Measurements from ENCODE around the gene POP7.
A peak's percentile ranks its signal among the peaks of the same experiment; 100 is the strongest.
"Not testable (repeated sequence)": the region's sequence is repeated elsewhere in the genome, so short reads cannot be mapped to it uniquely, and the experiment has no call there.

POP7 gene

GRCh38 chr7:100693312-100694097 lies 12.4 kb upstream of the POP7 start:
- DNase-seq, result no peak

DNA sequence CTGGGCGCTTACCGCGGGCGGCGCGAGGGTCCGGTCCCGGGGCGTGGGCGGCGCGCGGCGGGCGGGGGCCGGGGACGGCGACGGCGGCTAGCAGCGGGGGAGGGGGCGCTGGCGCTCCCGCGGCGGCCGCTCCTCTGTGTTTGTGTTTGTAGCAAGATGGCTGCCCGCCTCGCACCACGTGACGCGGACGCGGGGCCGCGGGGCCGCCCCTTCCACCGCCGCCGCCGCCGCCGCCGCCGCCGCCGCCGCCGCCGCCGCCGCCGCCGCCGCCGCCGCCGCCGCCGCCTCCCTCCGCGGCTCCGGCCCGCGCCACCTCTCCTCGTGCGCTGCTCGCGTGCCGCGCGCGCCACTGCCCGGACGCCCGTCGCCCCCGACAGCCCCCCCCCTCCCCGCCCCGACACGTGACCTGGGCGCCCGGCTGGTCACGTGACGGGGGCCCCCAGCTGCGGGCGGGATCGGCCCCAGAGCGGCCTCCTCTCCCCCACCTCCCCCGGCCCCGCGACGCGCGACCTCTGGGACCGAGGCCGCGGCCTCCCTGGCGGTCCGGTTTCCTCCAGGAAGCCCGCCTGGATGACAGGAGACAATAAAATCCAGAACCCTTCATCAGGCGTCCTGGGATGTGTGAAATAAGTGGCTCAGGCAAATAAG lies 11.7 kb upstream of the POP7 start, which contains the start of gene GIGYF1:
Gene GIGYF1, minus strand, starts transcription at position 153 of the 648 bp plus-strand sequence. CDS start 6,012 bp downstream, outside the sequence.
- DNase-seq, result peak; percentile 13

DNA sequence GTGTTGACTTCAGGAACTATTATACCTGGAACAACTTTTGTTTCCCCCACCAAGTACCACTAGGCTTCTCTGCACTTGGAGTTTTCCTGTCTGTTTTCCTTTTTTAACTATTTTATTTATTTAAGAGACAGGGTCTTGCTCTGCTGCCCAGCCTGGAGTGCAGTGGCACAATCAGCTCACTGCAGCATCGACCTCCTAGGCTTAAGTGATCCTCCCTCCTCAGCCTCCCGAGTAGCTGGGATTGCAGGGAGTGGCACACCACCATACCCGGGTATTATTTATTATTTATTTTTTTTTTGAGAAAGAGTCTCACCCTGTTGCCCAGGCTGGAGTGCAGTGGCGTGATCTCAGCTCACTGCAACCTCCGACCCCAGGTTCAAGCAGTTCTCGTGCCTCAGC lies 9.8 kb upstream of the POP7 start:
- no peak for DNase-seq

GRCh38 chr7:100699018-100699417 lies 6.9 kb upstream of the POP7 start:
- DNase-seq, result no peak

GRCh38 chr7:100701089-100701488 lies 4.8 kb upstream of the POP7 start:
- not testable (repeated sequence) for DNase-seq

DNA sequence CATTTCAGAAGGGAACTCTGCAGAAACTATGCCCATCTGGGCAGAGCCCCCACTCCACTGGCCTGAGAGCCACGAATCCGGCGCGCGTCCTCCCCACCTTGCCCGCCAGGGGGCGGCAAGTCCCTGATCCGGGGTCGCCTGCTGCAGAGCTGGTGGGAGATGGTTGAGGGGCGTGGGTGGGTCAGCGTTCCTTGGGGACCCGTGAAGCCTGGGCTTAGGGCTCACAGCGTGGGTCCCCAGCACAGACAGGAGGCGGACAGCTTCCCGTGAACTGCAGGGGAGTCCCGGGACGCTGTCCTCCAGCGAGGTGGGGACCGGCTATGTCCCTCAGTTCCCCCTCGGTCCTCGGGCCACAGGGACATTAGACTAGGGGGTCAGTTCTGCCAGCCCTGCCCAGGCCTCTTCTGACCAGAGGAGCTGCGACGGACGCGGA lies 585 bp upstream of the POP7 start:
- no peak for DNase-seq

- DNase-seq, result no peak
Measured at GRCh38 chr7:100706672-100707311, 871 bp downstream of the POP7 start.

- no peak for DNase-seq
Measured at GRCh38 chr7:100708395-100708794, 2.5 kb downstream of the POP7 start.

DNA sequence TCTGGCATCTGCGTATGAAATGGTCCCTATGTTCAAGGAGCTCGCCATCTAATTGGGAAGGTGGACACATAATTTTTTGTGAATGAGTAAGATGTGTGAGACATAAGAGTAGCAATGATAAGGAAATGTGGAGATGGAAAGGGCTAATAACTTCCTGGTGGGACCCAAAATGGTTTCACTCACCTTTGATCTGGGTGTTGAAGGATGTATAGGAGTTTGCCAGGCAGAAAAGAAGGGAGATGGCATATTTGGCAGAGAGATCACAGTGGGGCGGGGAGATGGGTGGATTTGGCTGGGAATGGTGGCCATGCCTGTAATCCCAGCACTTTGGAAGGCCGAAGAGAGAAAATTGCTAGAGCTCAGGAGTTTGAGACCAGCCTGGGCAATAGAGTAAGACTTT lies 4.5 kb downstream of the POP7 start:
- DNase-seq, result no peak

GRCh38 chr7:100711369-100711768 lies 5.4 kb downstream of the POP7 start:
- no peak for DNase-seq

DNA sequence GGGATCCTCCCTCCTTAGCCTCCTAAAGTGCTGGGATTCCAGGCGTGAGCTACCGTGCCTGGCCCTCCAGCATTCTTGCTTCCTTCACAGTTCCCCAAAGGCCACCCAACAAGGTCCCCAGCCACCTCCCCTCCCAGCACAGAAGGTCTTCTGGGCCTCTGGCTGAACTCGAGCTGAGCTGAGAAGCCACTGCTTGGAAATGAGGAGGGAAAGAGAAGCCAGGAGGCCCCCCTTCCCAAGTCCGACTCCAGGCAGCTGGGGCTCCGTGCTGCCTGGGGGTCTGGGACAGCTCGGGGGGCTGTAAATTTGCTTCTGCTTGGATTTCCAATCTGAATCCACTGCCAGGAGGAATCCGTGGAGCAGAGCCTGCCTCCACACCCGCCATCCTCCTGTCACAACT lies 8.8 kb downstream of the POP7 start:
- no peak for DNase-seq

DNA sequence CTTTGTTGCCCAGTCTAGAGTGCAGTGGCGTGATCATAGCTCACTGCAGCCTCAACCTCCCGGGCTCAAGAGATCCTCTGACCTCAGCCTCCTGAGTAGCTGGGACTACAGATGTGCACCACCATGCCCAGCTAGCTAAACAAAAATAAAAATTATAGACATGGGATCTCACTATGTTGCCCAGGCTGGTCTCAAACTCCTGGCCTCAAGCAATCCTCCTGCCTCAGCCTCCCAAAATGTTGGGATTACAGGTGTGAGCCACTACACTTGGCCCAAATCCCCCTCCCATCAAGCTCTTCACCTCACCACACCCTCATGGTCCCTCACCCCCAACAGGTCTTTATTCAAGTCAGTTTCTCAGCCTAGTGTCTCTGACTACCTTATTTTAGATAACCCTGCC lies 11.2 kb downstream of the POP7 start:
- not testable (repeated sequence) for DNase-seq

- DNase-seq, result no peak
Measured at GRCh38 chr7:100719523-100720278, 13.8 kb downstream of the POP7 start.

GRCh38 chr7:100720279-100720670 lies 14.4 kb downstream of the POP7 start, which contains the start of gene EPO:
Gene EPO (plus strand): TSS chr7:100720468. CDS start chr7:100720981, 513 bp downstream.
- no peak for DNase-seq

DNA sequence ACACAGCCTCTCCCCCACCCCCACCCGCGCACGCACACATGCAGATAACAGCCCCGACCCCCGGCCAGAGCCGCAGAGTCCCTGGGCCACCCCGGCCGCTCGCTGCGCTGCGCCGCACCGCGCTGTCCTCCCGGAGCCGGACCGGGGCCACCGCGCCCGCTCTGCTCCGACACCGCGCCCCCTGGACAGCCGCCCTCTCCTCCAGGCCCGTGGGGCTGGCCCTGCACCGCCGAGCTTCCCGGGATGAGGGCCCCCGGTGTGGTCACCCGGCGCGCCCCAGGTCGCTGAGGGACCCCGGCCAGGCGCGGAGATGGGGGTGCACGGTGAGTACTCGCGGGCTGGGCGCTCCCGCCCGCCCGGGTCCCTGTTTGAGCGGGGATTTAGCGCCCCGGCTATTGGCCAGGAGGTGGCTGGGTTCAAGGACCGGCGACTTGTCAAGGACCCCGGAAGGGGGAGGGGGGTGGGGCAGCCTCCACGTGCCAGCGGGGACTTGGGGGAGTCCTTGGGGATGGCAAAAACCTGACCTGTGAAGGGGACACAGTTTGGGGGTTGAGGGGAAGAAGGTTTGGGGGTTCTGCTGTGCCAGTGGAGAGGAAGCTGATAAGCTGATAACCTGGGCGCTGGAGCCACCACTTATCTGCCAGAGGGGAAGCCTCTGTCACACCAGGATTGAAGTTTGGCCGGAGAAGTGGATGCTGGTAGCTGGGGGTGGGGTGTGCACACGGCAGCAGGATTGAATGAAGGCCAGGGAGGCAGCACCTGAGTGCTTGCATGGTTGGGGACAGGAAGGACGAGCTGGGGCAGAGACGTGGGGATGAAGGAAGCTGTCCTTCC lies 15.0 kb downstream of the POP7 start:
- DNase-seq, result no peak

DNA sequence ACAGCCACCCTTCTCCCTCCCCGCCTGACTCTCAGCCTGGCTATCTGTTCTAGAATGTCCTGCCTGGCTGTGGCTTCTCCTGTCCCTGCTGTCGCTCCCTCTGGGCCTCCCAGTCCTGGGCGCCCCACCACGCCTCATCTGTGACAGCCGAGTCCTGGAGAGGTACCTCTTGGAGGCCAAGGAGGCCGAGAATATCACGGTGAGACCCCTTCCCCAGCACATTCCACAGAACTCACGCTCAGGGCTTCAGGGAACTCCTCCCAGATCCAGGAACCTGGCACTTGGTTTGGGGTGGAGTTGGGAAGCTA lies 15.5 kb downstream of the POP7 start:
- DNase-seq, result no peak

GRCh38 chr7:100722480-100723212 lies 16.7 kb downstream of the POP7 start:
- no peak for DNase-seq

DNA sequence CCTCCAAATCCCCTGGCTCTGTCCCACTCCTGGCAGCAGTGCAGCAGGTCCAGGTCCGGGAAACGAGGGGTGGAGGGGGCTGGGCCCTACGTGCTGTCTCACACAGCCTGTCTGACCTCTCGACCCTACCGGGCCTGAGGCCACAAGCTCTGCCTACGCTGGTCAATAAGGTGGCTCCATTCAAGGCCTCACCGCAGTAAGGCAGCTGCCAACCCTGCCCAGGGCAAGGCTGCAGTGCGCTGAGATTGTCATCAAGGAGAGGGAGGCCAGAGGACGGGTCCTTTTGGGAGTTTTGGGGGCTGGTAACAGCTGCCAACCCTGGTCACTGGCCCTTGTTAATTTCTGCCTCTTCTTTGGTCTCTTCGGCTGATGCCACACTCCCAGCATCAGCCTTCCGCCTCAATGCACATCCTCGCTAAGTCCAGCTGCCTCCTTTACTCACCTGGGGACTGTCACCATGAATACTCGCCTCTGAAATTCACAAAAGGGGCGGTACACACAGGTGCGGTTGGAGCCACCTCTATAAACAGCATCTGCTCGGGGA lies 17.9 kb downstream of the POP7 start:
- DNase-seq, result no peak

GRCh38 chr7:100724364-100724763 lies 18.4 kb downstream of the POP7 start:
- DNase-seq, result not testable (repeated sequence)

- no peak for DNase-seq
Measured at GRCh38 chr7:100726996-100727761, 21.3 kb downstream of the POP7 start.
